ENCODE results near the gene GDA. TPM values are rescaled to one million over a fixed set of nuclear protein-coding genes. Genes with fewer than 3 reads are reported as not detected.

GDA gene
- total RNA-seq, 1 donor from 2014 or later, result not detected

- H3K36me3 ChIP-seq, result no peaks in the 10 kb centered on the region
- no peaks in the 10 kb centered on the region for H3K27me3 ChIP-seq
- H3K4me1 ChIP-seq, result no peaks in the 10 kb centered on the region
- DNase-seq (ENCODE audit: low spot score in 2 of 2), result no peak
- H3K4me3 ChIP-seq, result no peak overlapping the region
- TF ChIP-seq CTCF (IDR thresholded peaks at IDR 0.05), result no peak
- H3K27ac ChIP-seq, result no peak overlapping the region
- no peaks in the 10 kb centered on the region for H3K9me3 ChIP-seq
- intact Hi-C loops (cut with DNase I), result no loop called here
Measured at GRCh38 chr9:72220589-72220988, 71.3 kb downstream of the GDA start.

GRCh38 chr9:72226146-72226812, 77.0 kb downstream of the GDA start:
- Histone ChIP-seq H3K4me1 (no peaks in the 10 kb centered on the region), H3K36me3 (no peaks in the 10 kb centered on the region), H3K27me3 (no peaks in the 10 kb centered on the region), H3K4me3 (no peak overlapping the region), H3K27ac (no peak overlapping the region), H3K9me3 (no peaks in the 10 kb centered on the region)
- intact Hi-C loops (cut with DNase I), result no loop called here
- no peak for TF ChIP-seq CTCF (IDR thresholded peaks at IDR 0.05)
- no peak for DNase-seq (ENCODE audit: low spot score in 2 of 2)

GRCh38 chr9:72228282-72228681, 79.0 kb downstream of the GDA start:
- no peak for TF ChIP-seq CTCF (IDR thresholded peaks at IDR 0.05)
- intact Hi-C loops (cut with DNase I), result no loop called here

GRCh38 chr9:72232778-72233177, 83.5 kb downstream of the GDA start:
- Histone ChIP-seq H3K4me3 (no peak overlapping the region), H3K36me3 (no peaks in the 10 kb centered on the region), H3K4me1 (no peaks in the 10 kb centered on the region), H3K27ac (no peak overlapping the region), H3K27me3 (no peaks in the 10 kb centered on the region), H3K9me3 (no peaks in the 10 kb centered on the region)
- no peak for DNase-seq (ENCODE audit: low spot score in 2 of 2)
- intact Hi-C loops (cut with DNase I), result no loop called here
- TF ChIP-seq CTCF (IDR thresholded peaks at IDR 0.05), result no peak

More at GRCh38 chr9:72228282-72228681, 79.0 kb downstream of the GDA start:
- Histone ChIP-seq H3K27me3 (no peaks in the 10 kb centered on the region), H3K27ac (no peak overlapping the region), H3K4me1 (no peaks in the 10 kb centered on the region), H3K4me3 (no peak overlapping the region), H3K9me3 (no peaks in the 10 kb centered on the region), H3K36me3 (no peaks in the 10 kb centered on the region)
- no peak for DNase-seq (ENCODE audit: low spot score in 2 of 2)

GRCh38 chr9:72247549-72247948, 98.3 kb downstream of the GDA start:
- Histone ChIP-seq H3K9me3 (no peaks in the 10 kb centered on the region), H3K36me3 (no peaks in the 10 kb centered on the region), H3K27ac (no peak overlapping the region), H3K27me3 (no peaks in the 10 kb centered on the region), H3K4me1 (no peaks in the 10 kb centered on the region), H3K4me3 (no peak overlapping the region)
- no peak for TF ChIP-seq CTCF (IDR thresholded peaks at IDR 0.05)
- intact Hi-C loops (cut with DNase I), result no loop called here
- DNase-seq (ENCODE audit: low spot score in 2 of 2), result no peak

GRCh38 chr9:72251589-72251988, 102.3 kb downstream of the GDA start:
- Histone ChIP-seq H3K9me3 (no peaks in the 10 kb centered on the region), H3K4me3 (no peak overlapping the region), H3K4me1 (no peaks in the 10 kb centered on the region), H3K27me3 (no peaks in the 10 kb centered on the region), H3K36me3 (no peaks in the 10 kb centered on the region), H3K27ac (no peak overlapping the region)
- TF ChIP-seq CTCF (IDR thresholded peaks at IDR 0.05), result no peak
- intact Hi-C loops (cut with DNase I), result no loop called here
- no peak for DNase-seq (ENCODE audit: low spot score in 2 of 2)
